IMR-90 (cell line): ENCODE data around the gene FBLIM1. TPM values are rescaled to one million over a fixed set of nuclear protein-coding genes. Genes with fewer than 3 reads are reported as not detected.

ENCODE experiments used
- ATAC-seq: fragments of 200-7000 bp; cut with Tn5 transposase; 2 replicates; pipeline ENCODE4 v1.9.1; 2020; ENCODE audit warnings: low read depth, mild to moderate bottlenecking, moderate library complexity
- BruUV-seq: library from RNA; stranded (reverse); fragments of 400-500 nt; replicated peaks from 2 replicates; lab custom pipeline; 2021; lab: Mats Ljungman, UMichigan
- CTCF ChIA-PET: fragments of 300-600 bp; formaldehyde crosslinking; extraction: SDS; loops from one replicate; lab custom pipeline; 2021; ENCODE audit warnings: antibody characterized with exemption; lab: Yijun Ruan, JAX
- POLR2A ChIA-PET: fragments of 300-600 bp; sonication (Branson Sonifier 250); formaldehyde crosslinking; loops from one replicate; lab custom pipeline; 2022; ENCODE audit warnings: antibody characterized with exemption; ENCODE audit not compliant: unreplicated experiment; lab: Charles Lee
- DNase-seq: peaks from one replicate; pipeline ENCODE4 v3.0.0; 2013
- H2AFZ ChIP-seq: replicated peaks from 2 replicates; pipeline ENCODE3; 2013; ENCODE audit warnings: low read length, mild to moderate bottlenecking; ENCODE audit not compliant: poor library complexity
- H2AK5ac ChIP-seq: 2 replicates; pipeline ENCODE4 v1.6.1; 2013; ENCODE audit warnings: low read depth, low read length, inconsistent platforms
- H2AK9ac ChIP-seq: replicated peaks from 2 replicates; pipeline ENCODE3; 2013; ENCODE audit warnings: mild to moderate bottlenecking, low read depth, low read length, moderate library complexity; ENCODE audit not compliant: poor library complexity
- H2BK120ac ChIP-seq: 2 replicates; pipeline ENCODE4 v1.6.1; 2013; ENCODE audit warnings: low read depth, low read length, inconsistent platforms
- H2BK15ac ChIP-seq: 3 replicates; pipeline ENCODE4 v1.6.1; 2013; ENCODE audit warnings: low read depth, low read length, inconsistent platforms
- H2BK20ac ChIP-seq: 2 replicates; pipeline ENCODE4 v1.6.1; 2013; ENCODE audit warnings: low read depth, mild to moderate bottlenecking, inconsistent platforms, low read length, moderate library complexity
- H2BK5ac ChIP-seq: 2 replicates; pipeline ENCODE4 v1.6.1; 2013; ENCODE audit warnings: mild to moderate bottlenecking, low read depth, low read length, inconsistent platforms; ENCODE audit not compliant: poor library complexity, severe bottlenecking
- H3K14ac ChIP-seq: replicated peaks from 2 replicates; pipeline ENCODE4 v1.6.1; 2013; ENCODE audit warnings: low read depth, low read length, inconsistent platforms
- H3K18ac ChIP-seq: 2 replicates; pipeline ENCODE4 v1.6.1; 2013; ENCODE audit warnings: low read depth, low read length, control low read depth
- H3K23ac ChIP-seq: 2 replicates; pipeline ENCODE4 v1.6.1; 2013; ENCODE audit warnings: low read depth, low read length, inconsistent platforms
- H3K27ac ChIP-seq: 2 replicates; pipeline ENCODE4 v1.5.1; 2013; ENCODE audit warnings: mild to moderate bottlenecking, control low read depth, low read length; ENCODE audit not compliant: insufficient read depth
- H3K27me3 ChIP-seq: 2 replicates; pipeline ENCODE4 v1.6.1; 2013; ENCODE audit warnings: low read length; ENCODE audit not compliant: control insufficient read depth, insufficient read depth
- H3K36me3 ChIP-seq: 2 replicates; pipeline ENCODE4 v1.6.1; 2013; ENCODE audit warnings: low read length, mixed read lengths; ENCODE audit not compliant: control insufficient read depth, insufficient read depth
- H3K4ac ChIP-seq: 2 replicates; pipeline ENCODE4 v1.6.1; 2013; ENCODE audit warnings: low read depth, low read length, inconsistent platforms
- H3K4me1 ChIP-seq: 2 replicates; pipeline ENCODE4 v1.6.1; 2013; ENCODE audit warnings: low read length, mixed read lengths; ENCODE audit not compliant: control insufficient read depth, insufficient read depth
- H3K4me2 ChIP-seq: 2 replicates; pipeline ENCODE4 v1.6.1; 2013; ENCODE audit warnings: low read depth, mild to moderate bottlenecking, control low read depth, low read length, moderate library complexity
- H3K4me3 ChIP-seq: 2 replicates; pipeline ENCODE4 v1.5.1; 2013; ENCODE audit warnings: low read depth, mild to moderate bottlenecking, control low read depth, low read length, moderate library complexity; ENCODE audit not compliant: insufficient read depth
- H3K56ac ChIP-seq: 2 replicates; pipeline ENCODE4 v1.6.1; 2013; ENCODE audit warnings: low read length, inconsistent platforms; ENCODE audit not compliant: insufficient read depth; ENCODE audit errors: extremely low read depth
- H3K79me1 ChIP-seq, 2 experiments: 2 replicates each; pipeline ENCODE4 v1.6.1; 2013; ENCODE audit warnings: low read length in 2 of 2, inconsistent platforms in 1 of 2, low read depth in 1 of 2
- H3K9ac ChIP-seq: 2 replicates; pipeline ENCODE4 v1.6.1; 2013; ENCODE audit warnings: low read depth, low read length, control low read depth
- H3K9me1 ChIP-seq: 2 replicates; pipeline ENCODE4 v1.6.1; 2013; ENCODE audit warnings: low read length, inconsistent platforms; ENCODE audit not compliant: insufficient read depth
- H3K9me3 ChIP-seq: 2 replicates; pipeline ENCODE4 v1.6.1; 2013; ENCODE audit warnings: low read length; ENCODE audit not compliant: control insufficient read depth, insufficient read depth
- H4K20me1 ChIP-seq: 2 replicates; pipeline ENCODE4 v1.6.1; 2013; ENCODE audit warnings: low read length, inconsistent platforms; ENCODE audit not compliant: insufficient read depth
- H4K5ac ChIP-seq: 2 replicates; pipeline ENCODE4 v1.6.1; 2013; ENCODE audit warnings: mild to moderate bottlenecking, low read depth, low read length, control low read depth
- H4K8ac ChIP-seq, 2 experiments: 2 replicates each; pipeline ENCODE4 v1.6.1; 2013; ENCODE audit warnings: low read depth in 2 of 2, low read length in 2 of 2, control low read depth in 1 of 2, inconsistent platforms in 1 of 2
- H4K91ac ChIP-seq: 2 replicates; pipeline ENCODE4 v1.6.1; 2013; ENCODE audit warnings: low read depth, low read length, inconsistent platforms; ENCODE audit not compliant: insufficient read depth
- BHLHE40 ChIP-seq: fragments of 150-350 bp; IDR thresholded peaks from 2 replicates; pipeline ENCODE4 v1.6.1; 2016; ENCODE audit warnings: mild to moderate bottlenecking, low read depth, low read length
- MXI1 ChIP-seq: IDR thresholded peaks from 2 replicates; pipeline ENCODE4 v1.6.1; 2012; ENCODE audit warnings: low read depth, mild to moderate bottlenecking, low read length, moderate library complexity, borderline replicate concordance
- POLR2A ChIP-seq: IDR thresholded peaks from 2 replicates; pipeline ENCODE4 v1.6.1; 2012; ENCODE audit warnings: mild to moderate bottlenecking, low read depth, low read length
- SMC3 ChIP-seq: fragments of 150-350 bp; IDR thresholded peaks from 2 replicates; pipeline ENCODE4 v1.6.1; 2016; ENCODE audit warnings: low read depth, mild to moderate bottlenecking, antibody characterized with exemption, low read length, moderate library complexity
- USF2 ChIP-seq: fragments of 150-350 bp; IDR thresholded peaks from 2 replicates; pipeline ENCODE4 v1.6.1; 2017; ENCODE audit warnings: mild to moderate bottlenecking, antibody characterized with exemption, low read length, low read depth
- WGBS, 2 experiments: methylation state at CpG; one replicate each; pipeline versions ENCODE4 v1.1.5 to v1.1.7; 2013; ENCODE audit warnings: missing lambda C conversion rate in 2 of 2; ENCODE audit not compliant: insufficient read length in 1 of 2; ENCODE audit errors: extremely low coverage in 2 of 2; 5-methylcytosine and 5-hydroxymethylcytosine counted together
- dilution Hi-C: fragments of 300-500 bp; cut with HindIII; formaldehyde crosslinking; loops from one replicate; pipeline ENCODE4 v1.14.3; 2018; ENCODE audit warnings: low sequenced_read_pairs; ENCODE audit not compliant: unreplicated experiment
- in situ Hi-C: fragments of 300-500 bp; cut with MboI; formaldehyde crosslinking; loops from 3 replicates; pipeline ENCODE4 v1.14.3; 2019; ENCODE audit warnings: low sequenced_read_pairs, inconsistent platforms, mixed read lengths
- intact Hi-C: fragments of 100-400 bp; cut with micrococcal nuclease; formaldehyde crosslinking; loops from 2 replicates; pipeline ENCODE4 v1.10.0; 2022
- polyA plus RNA-seq, 3 experiments: library from polyadenylated mRNA; depleted of rRNA; stranded (reverse); fragments of >200 nt; gene quantifications; 2 replicates each; pipeline ENCODE4 v1.2.3, GENCODE V29; 2012; ENCODE audit warnings: low replicate concordance in 1 of 3
- total RNA-seq: library from RNA; depleted of rRNA; stranded (reverse); fragments of >200 nt; gene quantifications from 2 replicates; pipeline ENCODE4 v1.2.3, GENCODE V29; 2012

The FBLIM1 gene
- total and polyA plus RNA-seq, 2 of the 4 experiments (the other 2 are of a cell fraction), result 52.2 to 140 TPM

GRCh38 chr1:15730423-15730822 is 28.2 kb upstream of the FBLIM1 start:
- no peak overlapping the region for H3K4me2 ChIP-seq
- peaks cover 89% of the 10 kb centered on the region for H3K36me3 ChIP-seq
- H3K23ac ChIP-seq, result no peak overlapping the region
- ChIA-PET POLR2A (no interaction called here), CTCF (no interaction called here)
- H2AK5ac ChIP-seq, result no peak overlapping the region
- H4K91ac ChIP-seq, result no peak overlapping the region
- no peaks in the 10 kb centered on the region for H4K20me1 ChIP-seq
- H3K56ac ChIP-seq, result no peak overlapping the region
- H3K9ac ChIP-seq, result no peak overlapping the region
- H3K79me1 ChIP-seq, result peaks cover 0 to 3% of the 10 kb centered on the region in 2 experiments; a peak in 2 of 4 replicates
- no peak overlapping the region for H4K8ac ChIP-seq
- H3K9me3 ChIP-seq, result no peaks in the 10 kb centered on the region
- H2AFZ ChIP-seq, result no peak overlapping the region
- in situ Hi-C loops (no loop called here), intact Hi-C loops (no loop called here), dilution Hi-C loops (no loop called here)
- no peak overlapping the region for H2BK15ac ChIP-seq
- no peak overlapping the region for H3K18ac ChIP-seq
- DNase-seq (no peak), ATAC-seq (no peak)
- WGBS, 2 experiments, result 100% methylated on average over 6 of the region's 16 CpGs; no CpG with 5 or more reads in 1 of the 2 experiments
- H2AK9ac ChIP-seq, result no peak overlapping the region
- no peaks in the 10 kb centered on the region for H3K9me1 ChIP-seq
- H3K4me1 ChIP-seq, result no peaks in the 10 kb centered on the region
- H4K5ac ChIP-seq, result no peak overlapping the region
- H3K4ac ChIP-seq, result no peak overlapping the region
- no peak overlapping the region for H3K14ac ChIP-seq
- BruUV-seq, result no TSS peak
- no peak overlapping the region for H2BK120ac ChIP-seq
- no peaks in the 10 kb centered on the region for H3K27me3 ChIP-seq
- no peak overlapping the region for H2BK5ac ChIP-seq
- H3K27ac ChIP-seq, result no peak overlapping the region
- H3K4me3 ChIP-seq, result no peak overlapping the region
- no peak overlapping the region for H2BK20ac ChIP-seq
- TF ChIP-seq BHLHE40 (no peak), SMC3 (no peak), USF2 (no peak), POLR2A (no peak), MXI1 (no peak)
